ENCODE data around the gene SLC10A6. TPM values are rescaled to one million over a fixed set of nuclear protein-coding genes. Genes with fewer than 3 reads are reported as not detected.

SLC10A6 gene
- total RNA-seq, 1 experiment from 2014 or later, result not detected

GRCh38 chr4:86890790-86891189, 41.6 kb upstream of the SLC10A6 start:
- no peaks in the 10 kb centered on the region for H3K27me3 Mint-ChIP-seq (ENCODE audit: insufficient read depth, unreplicated experiment)
- Histone ChIP-seq H3K36me3 (ENCODE audit: control insufficient read depth, insufficient read depth, low read length) (no peaks in the 10 kb centered on the region), H3K4me1 (no peaks in the 10 kb centered on the region), H3K27me3 (replicated peaks; ENCODE audit: control insufficient read depth, insufficient read depth, low read length) (no peaks in the 10 kb centered on the region), H3K9me3 (no peaks in the 10 kb centered on the region), H3K4me3 (ENCODE audit: low read depth, low read length) (no peak overlapping the region)
- peak overlapping the region; percentile 88 for H3K27ac Mint-ChIP-seq (ENCODE audit: unreplicated experiment)
- H3K4me1 Mint-ChIP-seq (ENCODE audit: low read depth, unreplicated experiment), result peaks cover 6% of the 10 kb centered on the region
- H3K36me3 Mint-ChIP-seq (ENCODE audit: insufficient read depth, unreplicated experiment), result no peaks in the 10 kb centered on the region
- DNase-seq, result no peak
- no peak for TF ChIP-seq CTCF (IDR thresholded peaks at IDR 0.05; ENCODE audit: insufficient read depth in 1 of 2, low read depth in 1 of 2, low read length in 1 of 2, severe bottlenecking in 1 of 2, unreplicated experiment in 1 of 2)
- peak overlapping the region; percentile 80 for H3K4me3 Mint-ChIP-seq (ENCODE audit: unreplicated experiment)
- intact Hi-C loops (cut with micrococcal nuclease; ENCODE audit: unreplicated experiment), result loop anchor here (5.0 kb wide), 2 partner anchors 33 to 98 kb away; no protein-coding TSS in a partner anchor
- no TSS peak for BruUV-seq (replicated peaks)
- ChIA-PET POLR2A (no interaction called here), CTCF (no interaction called here)
- H3K9me3 Mint-ChIP-seq (ENCODE audit: unreplicated experiment), result no peaks in the 10 kb centered on the region

- H3K9me3 Mint-ChIP-seq (ENCODE audit: unreplicated experiment), result peaks cover 17% of the 10 kb centered on the region
- no TSS peak for BruUV-seq (replicated peaks)
- Histone ChIP-seq H3K9me3 (peaks cover 4% of the 10 kb centered on the region; the same call in 1 of the 2 replicates), H3K36me3 (ENCODE audit: control insufficient read depth, insufficient read depth, low read length) (no peaks in the 10 kb centered on the region), H3K4me1 (no peaks in the 10 kb centered on the region), H3K4me3 (ENCODE audit: low read depth, low read length) (no peak overlapping the region), H3K27me3 (replicated peaks; ENCODE audit: control insufficient read depth, insufficient read depth, low read length) (no peaks in the 10 kb centered on the region)
- H3K36me3 Mint-ChIP-seq (ENCODE audit: insufficient read depth, unreplicated experiment), result no peaks in the 10 kb centered on the region
- no peaks in the 10 kb centered on the region for H3K27me3 Mint-ChIP-seq (ENCODE audit: insufficient read depth, unreplicated experiment)
- intact Hi-C loops (cut with micrococcal nuclease; ENCODE audit: unreplicated experiment), result no loop called here
- no peak overlapping the region for H3K27ac Mint-ChIP-seq (ENCODE audit: unreplicated experiment)
- ChIA-PET CTCF (no interaction called here), POLR2A (no interaction called here)
- TF ChIP-seq CTCF (IDR thresholded peaks at IDR 0.05; ENCODE audit: insufficient read depth in 1 of 2, low read depth in 1 of 2, low read length in 1 of 2, severe bottlenecking in 1 of 2, unreplicated experiment in 1 of 2), result no peak
- no peak for DNase-seq
- H3K4me3 Mint-ChIP-seq (ENCODE audit: unreplicated experiment), result no peak overlapping the region
- no peaks in the 10 kb centered on the region for H3K4me1 Mint-ChIP-seq (ENCODE audit: low read depth, unreplicated experiment)
These were observed 30.5 kb upstream of the SLC10A6 start for GRCh38 chr4:86879641-86880040.

GRCh38 chr4:86878640-86879039, 29.5 kb upstream of the SLC10A6 start:
- ChIA-PET POLR2A (no interaction called here), CTCF (no interaction called here)
- Histone ChIP-seq H3K4me1 (no peaks in the 10 kb centered on the region), H3K4me3 (ENCODE audit: low read depth, low read length) (no peak overlapping the region), H3K27me3 (replicated peaks; ENCODE audit: control insufficient read depth, insufficient read depth, low read length) (no peaks in the 10 kb centered on the region), H3K36me3 (ENCODE audit: control insufficient read depth, insufficient read depth, low read length) (no peaks in the 10 kb centered on the region), H3K9me3 (peaks cover 4% of the 10 kb centered on the region; the same call in 1 of the 2 replicates)
- intact Hi-C loops (cut with micrococcal nuclease; ENCODE audit: unreplicated experiment), result no loop called here
- no peak overlapping the region for H3K4me3 Mint-ChIP-seq (ENCODE audit: unreplicated experiment)
- H3K27ac Mint-ChIP-seq (ENCODE audit: unreplicated experiment), result no peak overlapping the region
- H3K4me1 Mint-ChIP-seq (ENCODE audit: low read depth, unreplicated experiment), result no peaks in the 10 kb centered on the region
- no peak for DNase-seq
- no peak for TF ChIP-seq CTCF (IDR thresholded peaks at IDR 0.05; ENCODE audit: insufficient read depth in 1 of 2, low read depth in 1 of 2, low read length in 1 of 2, severe bottlenecking in 1 of 2, unreplicated experiment in 1 of 2)
- no peaks in the 10 kb centered on the region for H3K36me3 Mint-ChIP-seq (ENCODE audit: insufficient read depth, unreplicated experiment)
- H3K9me3 Mint-ChIP-seq (ENCODE audit: unreplicated experiment), result peaks cover 17% of the 10 kb centered on the region
- no peaks in the 10 kb centered on the region for H3K27me3 Mint-ChIP-seq (ENCODE audit: insufficient read depth, unreplicated experiment)
- no TSS peak for BruUV-seq (replicated peaks)

Data from Caco-2 (cell line).